Ovary (tissue), 3 donors: ENCODE measurements around the gene GSTM1.

ENCODE experiments used
- EP300 ChIP-seq: sonication (generic); formaldehyde crosslinking; IDR thresholded peaks from one replicate; pipeline ENCODE4 v1.6.1; 2017; ENCODE audit warnings: antibody characterized with exemption
- POLR2A ChIP-seq: fragments of 450-650 bp; IDR thresholded peaks from one replicate; pipeline ENCODE4 v1.6.1; 2017; ENCODE audit warnings: antibody characterized with exemption, mild to moderate bottlenecking, moderate library complexity
- TF ChIP-seq, protein P1 (sequence below), 3 donors: fragments of 450-650 bp in 2 of 3; fragments of 200-600 bp in 1 of 3; IDR thresholded peaks; one replicate each; pipeline versions ENCODE4 v1.5.1 to v1.8.0; 2016 to 2022; ENCODE audit warnings: antibody characterized with exemption in 3 of 3, mild to moderate bottlenecking in 1 of 3
- donor health status: DM: no; HTN: no; CAD: no.

- TF ChIP-seq POLR2A (no peak), EP300 (no peak)
- TF ChIP-seq, protein P1, sequence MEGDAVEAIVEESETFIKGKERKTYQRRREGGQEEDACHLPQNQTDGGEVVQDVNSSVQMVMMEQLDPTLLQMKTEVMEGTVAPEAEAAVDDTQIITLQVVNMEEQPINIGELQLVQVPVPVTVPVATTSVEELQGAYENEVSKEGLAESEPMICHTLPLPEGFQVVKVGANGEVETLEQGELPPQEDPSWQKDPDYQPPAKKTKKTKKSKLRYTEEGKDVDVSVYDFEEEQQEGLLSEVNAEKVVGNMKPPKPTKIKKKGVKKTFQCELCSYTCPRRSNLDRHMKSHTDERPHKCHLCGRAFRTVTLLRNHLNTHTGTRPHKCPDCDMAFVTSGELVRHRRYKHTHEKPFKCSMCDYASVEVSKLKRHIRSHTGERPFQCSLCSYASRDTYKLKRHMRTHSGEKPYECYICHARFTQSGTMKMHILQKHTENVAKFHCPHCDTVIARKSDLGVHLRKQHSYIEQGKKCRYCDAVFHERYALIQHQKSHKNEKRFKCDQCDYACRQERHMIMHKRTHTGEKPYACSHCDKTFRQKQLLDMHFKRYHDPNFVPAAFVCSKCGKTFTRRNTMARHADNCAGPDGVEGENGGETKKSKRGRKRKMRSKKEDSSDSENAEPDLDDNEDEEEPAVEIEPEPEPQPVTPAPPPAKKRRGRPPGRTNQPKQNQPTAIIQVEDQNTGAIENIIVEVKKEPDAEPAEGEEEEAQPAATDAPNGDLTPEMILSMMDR (IDR thresholded peaks at IDR 0.05): no peak
These were observed 26.0 kb downstream of the GSTM1 start for GRCh38 chr1:109713636-109714035.
